ENCODE data around the gene HSPA1L. TPM values are rescaled to one million over a fixed set of nuclear protein-coding genes. Genes with fewer than 3 reads are reported as not detected.

HSPA1L gene
- total and polyA plus RNA-seq, 7 donors = 0.86 to 23.1 (median 3.3) TPM

DNA sequence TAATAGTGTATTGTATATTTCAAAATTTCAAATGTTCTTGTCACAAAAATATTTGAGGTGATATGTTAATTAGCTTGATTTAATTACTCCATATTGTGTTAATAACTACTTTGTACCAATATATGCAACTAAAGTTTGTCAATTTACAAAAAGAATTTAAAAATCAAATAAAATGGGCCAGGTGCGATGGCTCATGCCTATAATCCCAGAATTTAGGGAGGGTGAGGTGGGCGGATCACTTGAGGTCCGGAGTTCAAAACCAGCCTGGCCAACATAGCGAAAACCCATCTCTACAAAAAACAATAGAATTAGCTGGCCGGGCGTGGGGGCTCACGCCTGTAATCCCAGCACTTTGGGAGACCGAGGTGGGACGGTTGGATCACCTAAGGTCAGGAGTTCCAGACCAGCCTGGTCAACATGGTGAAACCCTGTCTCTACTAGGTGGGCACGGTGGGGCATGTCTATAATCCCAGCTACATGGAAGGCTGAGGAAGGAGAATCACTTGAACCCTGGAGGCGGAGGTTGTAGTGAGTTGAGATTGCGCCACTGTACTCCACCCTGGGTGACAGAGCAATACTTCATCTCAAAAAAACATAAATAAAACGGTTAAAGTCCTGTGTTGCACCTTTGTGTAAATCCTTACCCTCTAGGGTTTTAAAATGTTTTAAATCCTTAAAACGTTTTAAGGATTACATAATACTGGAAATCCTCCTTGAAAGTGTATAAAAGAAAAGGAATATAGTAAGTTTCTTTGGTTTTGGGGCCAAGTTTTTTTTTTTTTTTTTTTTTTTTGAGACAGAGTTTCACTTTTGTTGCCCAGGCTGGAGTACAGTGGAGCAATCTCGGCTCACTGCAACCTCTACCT lies 16.5 kb upstream of the HSPA1L start:
- no peaks in the 10 kb centered on the region for H3K27me3 ChIP-seq (ENCODE audit: insufficient read depth in 3 of 3, low read length in 2 of 3)
- peaks cover 23% of the 10 kb centered on the region for H3K4me1 ChIP-seq
- peak overlapping the region; percentile 90 for H3K27ac ChIP-seq
- ATAC-seq (no peak), DNase-seq (no peak)
- TF ChIP-seq, protein P1, sequence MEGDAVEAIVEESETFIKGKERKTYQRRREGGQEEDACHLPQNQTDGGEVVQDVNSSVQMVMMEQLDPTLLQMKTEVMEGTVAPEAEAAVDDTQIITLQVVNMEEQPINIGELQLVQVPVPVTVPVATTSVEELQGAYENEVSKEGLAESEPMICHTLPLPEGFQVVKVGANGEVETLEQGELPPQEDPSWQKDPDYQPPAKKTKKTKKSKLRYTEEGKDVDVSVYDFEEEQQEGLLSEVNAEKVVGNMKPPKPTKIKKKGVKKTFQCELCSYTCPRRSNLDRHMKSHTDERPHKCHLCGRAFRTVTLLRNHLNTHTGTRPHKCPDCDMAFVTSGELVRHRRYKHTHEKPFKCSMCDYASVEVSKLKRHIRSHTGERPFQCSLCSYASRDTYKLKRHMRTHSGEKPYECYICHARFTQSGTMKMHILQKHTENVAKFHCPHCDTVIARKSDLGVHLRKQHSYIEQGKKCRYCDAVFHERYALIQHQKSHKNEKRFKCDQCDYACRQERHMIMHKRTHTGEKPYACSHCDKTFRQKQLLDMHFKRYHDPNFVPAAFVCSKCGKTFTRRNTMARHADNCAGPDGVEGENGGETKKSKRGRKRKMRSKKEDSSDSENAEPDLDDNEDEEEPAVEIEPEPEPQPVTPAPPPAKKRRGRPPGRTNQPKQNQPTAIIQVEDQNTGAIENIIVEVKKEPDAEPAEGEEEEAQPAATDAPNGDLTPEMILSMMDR (IDR thresholded peaks at IDR 0.05) = no peak
- H3K4me3 ChIP-seq = peak overlapping the region; percentile 74
- peaks cover 0 to 7% of the 10 kb centered on the region in 2 donors for H3K36me3 ChIP-seq (ENCODE audit: insufficient read depth in 1 of 2, low read depth in 1 of 2)
- intact Hi-C loops (cut with DNase I) = loop anchor here (2.0 to 10.0 kb wide), 5 partner anchors 34 to 287 kb away; partner anchors contain the start of genes ATP6V1G2 (in 1 of the 2), DDX39B (in 1 of the 2), LY6G5C (in 1 of the 2) and NFKBIL1 (in 1 of the 2)
- H3K9me3 ChIP-seq = no peaks in the 10 kb centered on the region
- 68 to 86% (median 76%) methylated on average over 15 of the region's 15 CpGs for WGBS, 3 donors

DNA sequence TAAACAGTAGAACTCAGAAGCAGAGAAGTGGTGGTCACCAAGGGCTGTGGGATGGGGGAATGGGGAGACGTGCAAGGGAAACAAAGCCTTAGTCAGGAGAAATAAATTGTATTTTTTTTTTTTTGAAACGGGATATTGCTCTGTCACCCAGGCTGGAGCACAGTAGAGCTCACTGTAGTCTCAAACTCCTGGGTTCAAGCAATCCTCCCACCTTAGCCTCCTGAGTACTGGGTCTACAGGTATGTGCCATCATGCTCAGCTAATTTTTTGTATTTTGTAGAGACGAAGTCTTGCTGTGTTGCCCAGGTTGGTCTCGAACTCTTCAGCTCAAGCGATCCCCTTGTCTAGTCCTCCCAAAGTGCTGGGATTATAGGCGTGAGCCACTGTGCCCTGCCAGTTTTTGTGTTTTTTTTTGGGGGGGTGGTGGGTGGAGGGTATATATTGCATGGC lies 15.8 kb upstream of the HSPA1L start:
- ATAC-seq = no peak
- 31 to 59% (median 37%) methylated on average over 6 of the region's 6 CpGs for WGBS, 3 donors
- Histone ChIP-seq H3K9me3 (no peaks in the 10 kb centered on the region), H3K36me3 (ENCODE audit: insufficient read depth in 1 of 2, low read depth in 1 of 2) (peaks cover 0 to under 1% of the 10 kb centered on the region in 2 donors), H3K4me3 (peak overlapping the region; percentile 74), H3K27ac (peak overlapping the region; percentile 90), H3K4me1 (peaks cover 22% of the 10 kb centered on the region), H3K27me3 (ENCODE audit: insufficient read depth in 3 of 3, low read length in 2 of 3) (no peaks in the 10 kb centered on the region)
- intact Hi-C loops (cut with DNase I) = loop anchor here (2.0 to 10.0 kb wide), 5 partner anchors 34 to 286 kb away; partner anchors contain the start of genes ATP6V1G2 (in 1 of the 2), DDX39B (in 1 of the 2), LY6G5C (in 1 of the 2) and NFKBIL1 (in 1 of the 2)
- DNase-seq = no peak
- TF ChIP-seq, protein P1 (IDR thresholded peaks at IDR 0.05) = no peak

DNA sequence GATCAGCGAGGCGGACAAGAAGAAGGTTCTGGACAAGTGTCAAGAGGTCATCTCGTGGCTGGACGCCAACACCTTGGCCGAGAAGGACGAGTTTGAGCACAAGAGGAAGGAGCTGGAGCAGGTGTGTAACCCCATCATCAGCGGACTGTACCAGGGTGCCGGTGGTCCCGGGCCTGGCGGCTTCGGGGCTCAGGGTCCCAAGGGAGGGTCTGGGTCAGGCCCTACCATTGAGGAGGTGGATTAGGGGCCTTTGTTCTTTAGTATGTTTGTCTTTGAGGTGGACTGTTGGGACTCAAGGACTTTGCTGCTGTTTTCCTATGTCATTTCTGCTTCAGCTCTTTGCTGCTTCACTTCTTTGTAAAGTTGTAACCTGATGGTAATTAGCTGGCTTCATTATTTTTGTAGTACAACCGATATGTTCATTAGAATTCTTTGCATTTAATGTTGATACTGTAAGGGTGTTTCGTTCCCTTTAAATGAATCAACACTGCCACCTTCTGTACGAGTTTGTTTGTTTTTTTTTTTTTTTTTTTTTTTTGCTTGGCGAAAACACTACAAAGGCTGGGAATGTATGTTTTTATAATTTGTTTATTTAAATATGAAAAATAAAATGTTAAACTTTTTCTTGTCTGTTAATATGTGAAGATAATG lies 14.7 kb upstream of the HSPA1L start:
- H3K27me3 ChIP-seq (ENCODE audit: insufficient read depth in 3 of 3, low read length in 2 of 3) = no peaks in the 10 kb centered on the region
- 0% methylated on average over 9 to 14 of the region's 15 CpGs for WGBS, 3 donors
- ATAC-seq = no peak
- peak overlapping the region; percentile 90 for H3K27ac ChIP-seq
- peaks cover 28% of the 10 kb centered on the region for H3K4me1 ChIP-seq
- H3K4me3 ChIP-seq = peak overlapping the region; percentile 74
- intact Hi-C loops (cut with DNase I) = loop anchor here (2.0 to 10.0 kb wide), 5 partner anchors 32 to 285 kb away; partner anchors contain the start of genes ATP6V1G2 (in 1 of the 2), DDX39B (in 1 of the 2), LY6G5C (in 1 of the 2) and NFKBIL1 (in 1 of the 2)
- no peak for DNase-seq
- H3K9me3 ChIP-seq = no peaks in the 10 kb centered on the region
- H3K36me3 ChIP-seq (ENCODE audit: insufficient read depth in 1 of 2, low read depth in 1 of 2) = no peaks in the 10 kb centered on the region
- TF ChIP-seq, protein P1 (IDR thresholded peaks at IDR 0.05) = peak; percentile 52

DNA sequence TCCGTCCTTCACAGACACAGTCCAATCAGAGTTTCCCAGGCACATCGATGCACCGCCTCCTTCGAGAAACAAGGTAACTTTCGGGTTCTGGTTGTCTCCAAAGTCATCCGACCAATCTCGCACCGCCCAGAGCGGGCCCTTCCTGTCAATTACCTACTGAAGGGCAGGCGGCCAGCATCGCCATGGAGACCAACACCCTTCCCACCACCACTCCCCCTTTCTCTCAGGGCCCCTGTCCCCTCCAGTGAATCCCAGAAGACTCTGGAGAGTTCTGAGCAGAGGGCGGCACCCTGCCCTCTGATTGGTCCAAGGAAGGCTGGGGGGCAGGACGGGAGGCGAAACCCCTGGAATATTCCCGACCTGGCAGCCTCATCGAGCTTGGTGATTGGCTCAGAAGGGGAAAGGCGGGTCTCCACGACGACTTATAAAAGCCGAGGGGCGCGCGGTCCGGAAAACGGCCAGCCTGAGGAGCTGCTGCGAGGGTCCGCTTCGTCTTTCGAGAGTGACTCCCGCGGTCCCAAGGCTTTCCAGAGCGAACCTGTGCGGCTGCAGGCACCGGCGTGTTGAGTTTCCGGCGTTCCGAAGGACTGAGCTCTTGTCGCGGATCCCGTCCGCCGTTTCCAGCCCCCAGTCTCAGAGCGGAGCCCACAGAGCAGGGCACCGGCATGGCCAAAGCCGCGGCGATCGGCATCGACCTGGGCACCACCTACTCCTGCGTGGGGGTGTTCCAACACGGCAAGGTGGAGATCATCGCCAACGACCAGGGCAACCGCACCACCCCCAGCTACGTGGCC lies 12.4 kb upstream of the HSPA1L start, which contains the start of gene HSPA1B:
HSPA1B (plus strand) TSS at position 453 of the 794 bp plus-strand sequence; CDS start at position 666, 213 bp downstream.
- DNase-seq = peak; percentile 99 to 100
- TF ChIP-seq, protein P1 (IDR thresholded peaks at IDR 0.05) = no peak
- H3K4me3 ChIP-seq = peak within 1 kb of the TSS; percentile 81
- peaks cover 32% of the 10 kb centered on the region for H3K4me1 ChIP-seq
- 0 to 1% (median 0%) methylated on average over 44 to 52 of the region's 56 CpGs for WGBS, 3 donors
- no peaks in the 10 kb centered on the region for H3K36me3 ChIP-seq (ENCODE audit: insufficient read depth in 1 of 2, low read depth in 1 of 2)
- H3K27me3 ChIP-seq (ENCODE audit: insufficient read depth in 3 of 3, low read length in 2 of 3) = no peaks in the 10 kb centered on the region
- H3K9me3 ChIP-seq = no peaks in the 10 kb centered on the region
- intact Hi-C loops (cut with DNase I) = loop anchor here in 1 of 2 donors (2.0 kb wide), 1 partner anchor 33 kb away; the partner anchor contains the start of gene VARS1
- H3K27ac ChIP-seq = peak within 1 kb of the TSS; percentile 91
- ATAC-seq = peak; percentile 86 to 95 (median 90)
